Neutrophil (primary cell): ENCODE results near the gene MCCC2.

Experiments used
- H3K27ac ChIP-seq: fragments of 200-600 bp; sonication (generic); 2 replicates; pipeline ENCODE4 v1.5.1; 2016; ENCODE audit warnings: mild to moderate bottlenecking, moderate library complexity
- H3K27me3 ChIP-seq: fragments of 200-600 bp; sonication (generic); 2 replicates; pipeline ENCODE4 v1.6.0; 2016; ENCODE audit warnings: mild to moderate bottlenecking
- H3K36me3 ChIP-seq: fragments of 200-600 bp; sonication (generic); 2 replicates; pipeline ENCODE4 v1.5.1; 2017
- H3K4me1 ChIP-seq, 2 experiments: fragments of 200-600 bp in 1 of 2; sonication (generic) in 1 of 2; 1 replicate in 1 of 2; 2 replicates in 1 of 2; pipeline versions ENCODE4 v1.5.1 to v1.6.1; 2013 to 2016; ENCODE audit warnings: low read depth in 1 of 2, low read length in 1 of 2, mild to moderate bottlenecking in 1 of 2, moderate library complexity in 1 of 2; ENCODE audit not compliant: control insufficient read depth in 1 of 2, insufficient read depth in 1 of 2
- H3K4me3 ChIP-seq, 2 experiments: fragments of 200-600 bp in 1 of 2; sonication (generic) in 1 of 2; 1 replicate in 1 of 2; 2 replicates in 1 of 2; pipeline ENCODE4 v1.5.1; 2013 to 2016; ENCODE audit warnings: low read depth in 1 of 2, low read length in 1 of 2, mild to moderate bottlenecking in 1 of 2, moderate library complexity in 1 of 2
- H3K9me3 ChIP-seq: fragments of 200-600 bp; sonication (generic); 2 replicates; pipeline ENCODE4 v1.5.1; 2016
- TF ChIP-seq, protein P1 (sequence below): fragments of 200-600 bp; sonication (generic); IDR thresholded peaks from 2 replicates; pipeline ENCODE4 v1.5.1; 2016; ENCODE audit warnings: antibody characterized with exemption

MCCC2 gene

GRCh38 chr5:71651579-71651978, 64.4 kb downstream of the MCCC2 start:
- Histone ChIP-seq H3K27me3 (no peaks in the 10 kb centered on the region), H3K4me1 (no peaks in the 10 kb centered on the region), H3K4me3 (no peak overlapping the region), H3K9me3 (no peaks in the 10 kb centered on the region), H3K27ac (no peak overlapping the region), H3K36me3 (peaks cover 23% of the 10 kb centered on the region)
- TF ChIP-seq, protein P1, sequence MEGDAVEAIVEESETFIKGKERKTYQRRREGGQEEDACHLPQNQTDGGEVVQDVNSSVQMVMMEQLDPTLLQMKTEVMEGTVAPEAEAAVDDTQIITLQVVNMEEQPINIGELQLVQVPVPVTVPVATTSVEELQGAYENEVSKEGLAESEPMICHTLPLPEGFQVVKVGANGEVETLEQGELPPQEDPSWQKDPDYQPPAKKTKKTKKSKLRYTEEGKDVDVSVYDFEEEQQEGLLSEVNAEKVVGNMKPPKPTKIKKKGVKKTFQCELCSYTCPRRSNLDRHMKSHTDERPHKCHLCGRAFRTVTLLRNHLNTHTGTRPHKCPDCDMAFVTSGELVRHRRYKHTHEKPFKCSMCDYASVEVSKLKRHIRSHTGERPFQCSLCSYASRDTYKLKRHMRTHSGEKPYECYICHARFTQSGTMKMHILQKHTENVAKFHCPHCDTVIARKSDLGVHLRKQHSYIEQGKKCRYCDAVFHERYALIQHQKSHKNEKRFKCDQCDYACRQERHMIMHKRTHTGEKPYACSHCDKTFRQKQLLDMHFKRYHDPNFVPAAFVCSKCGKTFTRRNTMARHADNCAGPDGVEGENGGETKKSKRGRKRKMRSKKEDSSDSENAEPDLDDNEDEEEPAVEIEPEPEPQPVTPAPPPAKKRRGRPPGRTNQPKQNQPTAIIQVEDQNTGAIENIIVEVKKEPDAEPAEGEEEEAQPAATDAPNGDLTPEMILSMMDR: no peak

DNA sequence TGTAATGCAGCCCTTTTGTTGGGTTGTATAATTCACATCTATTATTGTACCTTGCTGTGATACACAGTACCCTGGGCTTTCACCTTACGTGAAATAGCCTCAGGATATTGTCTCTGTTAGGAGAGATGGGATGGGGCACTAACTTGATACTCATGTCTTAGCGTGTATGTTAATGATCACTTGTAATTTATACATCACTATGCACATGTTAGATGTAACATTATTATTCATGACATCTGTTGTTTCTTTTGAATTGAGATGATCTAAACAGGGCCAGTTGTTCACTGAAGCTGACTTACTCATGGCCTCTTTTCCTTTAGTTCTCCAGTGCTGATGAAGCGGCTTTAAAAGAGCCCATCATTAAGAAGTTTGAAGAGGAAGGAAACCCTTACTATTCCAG, 65.2 kb downstream of the MCCC2 start:
- Histone ChIP-seq H3K36me3 (peaks cover 26% of the 10 kb centered on the region), H3K27me3 (no peaks in the 10 kb centered on the region), H3K4me3 (no peak overlapping the region), H3K9me3 (no peaks in the 10 kb centered on the region), H3K4me1 (no peaks in the 10 kb centered on the region), H3K27ac (no peak overlapping the region)
- TF ChIP-seq, protein P1: no peak

GRCh38 chr5:71652803-71653543, 65.8 kb downstream of the MCCC2 start:
- Histone ChIP-seq H3K4me1 (no peaks in the 10 kb centered on the region), H3K36me3 (peaks cover 32% of the 10 kb centered on the region), H3K27ac (no peak overlapping the region), H3K27me3 (no peaks in the 10 kb centered on the region), H3K9me3 (no peaks in the 10 kb centered on the region), H3K4me3 (no peak overlapping the region)
- TF ChIP-seq, protein P1: no peak

DNA sequence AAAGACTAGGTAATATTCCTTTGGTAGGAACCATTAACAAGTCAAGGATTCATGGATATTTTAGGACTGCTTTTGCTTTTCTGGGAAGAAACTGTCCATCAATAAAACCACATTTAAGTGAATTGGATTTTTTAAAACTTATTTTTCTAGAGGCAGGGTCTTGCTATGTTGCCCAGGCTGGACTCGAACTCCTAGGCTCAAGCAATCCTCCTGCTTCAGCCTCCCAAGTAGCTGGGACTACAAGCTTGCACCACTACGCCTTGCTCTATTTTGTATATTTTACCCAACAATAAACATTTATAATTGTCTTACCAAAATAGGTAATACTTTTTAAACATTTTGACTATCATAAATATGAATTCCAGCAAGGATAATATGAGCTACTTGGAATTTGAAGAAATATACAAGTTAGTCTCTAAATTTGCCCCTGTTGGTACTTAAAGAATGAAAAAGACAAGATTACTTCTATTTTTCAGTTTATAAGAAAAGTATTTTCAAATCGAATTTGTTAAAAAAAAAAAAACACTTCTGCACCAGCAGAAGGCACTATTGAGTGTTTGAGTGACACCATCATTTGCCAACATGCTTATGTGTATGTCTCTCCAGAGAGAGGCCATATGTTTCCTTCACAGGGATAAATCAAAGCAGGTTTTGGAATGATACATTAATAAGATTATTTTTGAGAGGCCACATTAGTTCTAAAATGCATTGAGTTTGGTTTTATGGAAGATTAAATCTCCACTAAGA, 71.9 kb downstream of the MCCC2 start:
- H3K27me3 ChIP-seq: no peaks in the 10 kb centered on the region
- no peak overlapping the region for H3K4me3 ChIP-seq
- H3K36me3 ChIP-seq: peaks cover 13% of the 10 kb centered on the region
- H3K4me1 ChIP-seq: no peaks in the 10 kb centered on the region
- no peak overlapping the region for H3K27ac ChIP-seq
- H3K9me3 ChIP-seq: no peaks in the 10 kb centered on the region
- TF ChIP-seq, protein P1: no peak

DNA sequence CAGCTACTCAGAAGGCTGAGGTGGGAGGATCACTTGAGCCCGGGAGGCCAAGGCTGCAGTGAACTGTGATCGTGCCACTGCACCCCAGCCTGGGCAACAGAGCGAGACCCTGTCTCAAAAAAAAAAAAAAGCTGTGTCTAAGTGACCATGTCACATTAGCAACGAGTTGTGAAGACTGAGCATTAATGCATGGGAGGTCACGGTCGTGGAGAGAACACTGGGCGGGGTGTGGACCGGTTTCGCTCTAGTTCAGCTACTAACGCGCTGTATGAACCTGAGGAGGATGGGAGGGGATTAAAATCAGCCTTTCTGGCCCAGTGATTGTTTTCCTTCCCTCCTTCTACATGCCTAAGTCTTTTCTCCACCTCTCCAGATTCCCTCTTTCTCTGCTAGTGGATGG, 75.2 kb downstream of the MCCC2 start:
- Histone ChIP-seq H3K27me3 (no peaks in the 10 kb centered on the region), H3K4me1 (no peaks in the 10 kb centered on the region), H3K9me3 (no peaks in the 10 kb centered on the region), H3K4me3 (no peak overlapping the region), H3K27ac (no peak overlapping the region), H3K36me3 (peaks cover 6% of the 10 kb centered on the region)
- TF ChIP-seq, protein P1: no peak
